Naive B cell (primary cell): ENCODE data around the gene KRTDAP. TPM values are rescaled to one million over a fixed set of nuclear protein-coding genes. Genes with fewer than 3 reads are reported as not detected.
"Not testable (repeated sequence)": the region's sequence is repeated elsewhere in the genome, so short reads cannot be mapped to it uniquely, and the experiment has no call there.

Experiments
- ATAC-seq, 2 donors: fragments of 150-1000 bp; cut with Tn5 transposase; 2 replicates each; pipeline ENCODE4 v1.10.0; 2021; ENCODE audit warnings: low read depth in 2 of 2, mild to moderate bottlenecking in 2 of 2, moderate library complexity in 2 of 2
- DNase-seq: peaks from one replicate; pipeline ENCODE4 v3.0.0; 2022
- H3K27ac Mint-ChIP-seq, 6 donors: one replicate each; pipeline ENCODE4 v1.8.0; 2020 to 2022; ENCODE audit warnings: mild to moderate bottlenecking in 6 of 6, mixed read lengths in 6 of 6, moderate library complexity in 5 of 6, inconsistent platforms in 2 of 6
- H3K27me3 Mint-ChIP-seq, 3 donors: one replicate each; pipeline ENCODE4 v1.8.0; 2021 to 2022; ENCODE audit warnings: mixed read lengths in 3 of 3, mild to moderate bottlenecking in 1 of 3
- H3K36me3 Mint-ChIP-seq, 2 donors: one replicate each; pipeline ENCODE4 v1.8.0; 2020 to 2022; ENCODE audit warnings: mixed read lengths in 2 of 2, inconsistent platforms in 1 of 2, mild to moderate bottlenecking in 1 of 2
- H3K4me1 Mint-ChIP-seq, 3 donors: one replicate each; pipeline ENCODE4 v1.8.0; 2020 to 2022; ENCODE audit warnings: mixed read lengths in 3 of 3, inconsistent platforms in 1 of 3, mild to moderate bottlenecking in 1 of 3, moderate library complexity in 1 of 3
- H3K4me3 Mint-ChIP-seq, 8 donors: one replicate each; pipeline ENCODE4 v1.8.0; 2020 to 2022; ENCODE audit warnings: mild to moderate bottlenecking in 8 of 8, mixed read lengths in 8 of 8, moderate library complexity in 8 of 8, inconsistent platforms in 2 of 8
- H3K9me3 Mint-ChIP-seq, 7 donors: one replicate each; pipeline ENCODE4 v1.8.0; 2020 to 2022; ENCODE audit warnings: mixed read lengths in 7 of 7, mild to moderate bottlenecking in 5 of 7, inconsistent platforms in 2 of 7, moderate library complexity in 1 of 7
- polyA plus RNA-seq, 6 donors: library from polyadenylated mRNA; unstranded; fragments of 300-500 nt; fragmentation: Illumina TruSeq; gene quantifications; one replicate each; pipeline ENCODE4 v1.2.3, GENCODE V29; 2021; ENCODE audit warnings: low read depth in 6 of 6

KRTDAP gene
- polyA plus RNA-seq, 6 donors from 2014 or later = not detected

GRCh38 chr19:35488677-35489076 lies 1.6 kb downstream of the KRTDAP start:
- ATAC-seq (no peak), DNase-seq (no peak)
- H3K4me3 Mint-ChIP-seq = no peak overlapping the region
- H3K9me3 Mint-ChIP-seq = no peaks in the 10 kb centered on the region
- peaks cover 12 to 42% (median 27%) of the 10 kb centered on the region in 3 donors for H3K27me3 Mint-ChIP-seq
- peaks cover 13 to 19% (median 15%) of the 10 kb centered on the region in 3 donors for H3K4me1 Mint-ChIP-seq
- H3K36me3 Mint-ChIP-seq = no peaks in the 10 kb centered on the region
- peak overlapping the region in 1 of 6 donors; percentile 48 for H3K27ac Mint-ChIP-seq

GRCh38 chr19:35487656-35488182 lies 2.5 kb downstream of the KRTDAP start:
- Mint-ChIP-seq H3K27ac (peak overlapping the region in 1 of 6 donors; percentile 75), H3K9me3 (no peaks in the 10 kb centered on the region), H3K27me3 (peaks cover 12 to 42% (median 27%) of the 10 kb centered on the region in 3 donors), H3K4me1 (peaks cover 13 to 23% (median 15%) of the 10 kb centered on the region in 3 donors), H3K36me3 (no peaks in the 10 kb centered on the region), H3K4me3 (no peak overlapping the region)
- no peak for ATAC-seq
- no peak for DNase-seq

GRCh38 chr19:35486268-35486708 lies 4.0 kb downstream of the KRTDAP start:
- peaks cover 4 to 33% (median 23%) of the 10 kb centered on the region in 3 donors for H3K27me3 Mint-ChIP-seq
- H3K27ac Mint-ChIP-seq = peak overlapping the region in 2 of 6 donors; percentile 7 to 87
- peaks cover 13 to 23% (median 15%) of the 10 kb centered on the region in 3 donors for H3K4me1 Mint-ChIP-seq
- no peaks in the 10 kb centered on the region for H3K9me3 Mint-ChIP-seq
- no peaks in the 10 kb centered on the region for H3K36me3 Mint-ChIP-seq
- no peak overlapping the region for H3K4me3 Mint-ChIP-seq
- DNase-seq = no peak
- ATAC-seq = no peak

GRCh38 chr19:35484252-35485036 lies 5.8 kb downstream of the KRTDAP start:
- Mint-ChIP-seq H3K27ac (peak overlapping the region in 5 of 6 donors; percentile 4 to 93 (median 70)), H3K9me3 (no peaks in the 10 kb centered on the region), H3K36me3 (no peaks in the 10 kb centered on the region), H3K4me1 (peaks cover 13 to 23% (median 15%) of the 10 kb centered on the region in 3 donors), H3K4me3 (peak overlapping the region in 7 of 8 donors; percentile 24 to 82 (median 59)), H3K27me3 (peaks cover 0 to 19% (median 8%) of the 10 kb centered on the region in 3 donors)
- ATAC-seq (peak; percentile 98), DNase-seq (peak; percentile 44)

GRCh38 chr19:35483089-35483488 lies 7.2 kb downstream of the KRTDAP start:
- no peaks in the 10 kb centered on the region for H3K36me3 Mint-ChIP-seq
- DNase-seq (no peak), ATAC-seq (no peak)
- peaks cover 0 to 8% (median under 1%) of the 10 kb centered on the region in 3 donors for H3K27me3 Mint-ChIP-seq
- H3K4me1 Mint-ChIP-seq = peaks cover 13 to 23% (median 15%) of the 10 kb centered on the region in 3 donors
- H3K27ac Mint-ChIP-seq = no peak overlapping the region
- H3K4me3 Mint-ChIP-seq = no peak overlapping the region
- H3K9me3 Mint-ChIP-seq = no peaks in the 10 kb centered on the region

GRCh38 chr19:35478794-35479677 lies 11.2 kb downstream of the KRTDAP start:
- no peak for ATAC-seq
- peaks cover 0 to 1% (median 0%) of the 10 kb centered on the region in 7 donors for H3K9me3 Mint-ChIP-seq
- H3K4me3 Mint-ChIP-seq = no peak overlapping the region
- no peaks in the 10 kb centered on the region for H3K36me3 Mint-ChIP-seq
- H3K27ac Mint-ChIP-seq = peak overlapping the region in 1 of 6 donors; percentile 49
- no peak for DNase-seq
- no peaks in the 10 kb centered on the region for H3K27me3 Mint-ChIP-seq
- peaks cover under 1 to 6% (median 1%) of the 10 kb centered on the region in 3 donors for H3K4me1 Mint-ChIP-seq

DNA sequence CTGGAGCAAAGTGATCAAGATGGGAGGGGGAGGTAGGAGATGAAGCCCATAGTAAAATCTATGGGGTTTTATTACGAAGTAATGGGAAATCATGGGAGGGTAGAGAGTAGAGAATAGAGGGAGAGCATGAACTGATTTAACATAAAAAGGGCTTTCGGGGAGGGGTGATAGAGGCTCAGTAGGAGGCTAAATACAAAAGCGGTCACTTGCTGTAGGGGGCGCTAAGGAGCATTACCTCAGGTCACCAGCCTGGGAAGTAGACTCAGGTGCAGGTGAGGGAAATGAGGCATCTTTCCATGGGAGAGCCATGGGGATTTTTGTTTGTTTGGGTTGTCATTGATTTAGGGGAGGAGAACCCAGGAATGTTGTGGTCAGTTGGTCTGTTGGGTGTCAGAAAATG lies 14.1 kb downstream of the KRTDAP start:
- Mint-ChIP-seq H3K36me3 (no peaks in the 10 kb centered on the region), H3K4me1 (no peaks in the 10 kb centered on the region), H3K27me3 (no peaks in the 10 kb centered on the region), H3K4me3 (no peak overlapping the region), H3K27ac (peak overlapping the region in 2 of 6 donors; percentile 8 to 71), H3K9me3 (peaks cover 0 to 1% (median 0%) of the 10 kb centered on the region in 7 donors)
- no peak for ATAC-seq
- DNase-seq = no peak

- not testable (repeated sequence) for H3K9me3 Mint-ChIP-seq, H3K4me3 Mint-ChIP-seq, ATAC-seq, H3K27me3 Mint-ChIP-seq, H3K27ac Mint-ChIP-seq, DNase-seq, H3K36me3 Mint-ChIP-seq, H3K4me1 Mint-ChIP-seq
Measured at GRCh38 chr19:35474594-35474993, 15.7 kb downstream of the KRTDAP start.

DNA sequence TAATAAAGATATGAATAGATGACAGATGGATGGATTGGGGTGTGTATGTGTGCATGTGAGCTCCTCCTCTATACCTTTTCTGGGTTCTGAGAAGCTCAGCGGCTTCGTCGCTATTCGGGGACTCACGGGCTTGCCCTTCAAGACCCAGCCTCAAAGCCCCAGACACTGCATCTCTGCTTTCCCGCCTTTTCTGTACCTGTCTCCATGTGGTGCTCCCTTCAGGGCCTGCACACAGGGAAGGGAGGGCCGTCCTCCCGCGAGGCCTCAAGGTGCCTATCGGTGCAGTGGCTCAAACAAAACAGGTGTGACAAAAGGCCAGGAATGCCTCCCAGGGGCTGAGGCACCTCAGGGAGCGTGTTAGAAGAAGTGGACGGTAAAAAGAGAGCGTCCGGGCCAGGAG lies 16.2 kb downstream of the KRTDAP start:
- no peaks in the 10 kb centered on the region for H3K4me1 Mint-ChIP-seq
- H3K27ac Mint-ChIP-seq = no peak overlapping the region
- DNase-seq (no peak), ATAC-seq (no peak)
- H3K36me3 Mint-ChIP-seq = no peaks in the 10 kb centered on the region
- H3K27me3 Mint-ChIP-seq = no peaks in the 10 kb centered on the region
- peaks cover 0 to 1% (median 0%) of the 10 kb centered on the region in 7 donors for H3K9me3 Mint-ChIP-seq
- no peak overlapping the region for H3K4me3 Mint-ChIP-seq

GRCh38 chr19:35471946-35472345 lies 18.3 kb downstream of the KRTDAP start:
- ATAC-seq (no peak), DNase-seq (no peak)
- no peak overlapping the region for H3K4me3 Mint-ChIP-seq
- H3K9me3 Mint-ChIP-seq = peaks cover 0 to 1% (median 0%) of the 10 kb centered on the region in 7 donors
- no peak overlapping the region for H3K27ac Mint-ChIP-seq
- H3K36me3 Mint-ChIP-seq = no peaks in the 10 kb centered on the region
- no peaks in the 10 kb centered on the region for H3K27me3 Mint-ChIP-seq
- peaks cover 0 to 11% (median 4%) of the 10 kb centered on the region in 3 donors for H3K4me1 Mint-ChIP-seq

- H3K9me3 Mint-ChIP-seq, H3K27me3 Mint-ChIP-seq, H3K4me3 Mint-ChIP-seq, H3K27ac Mint-ChIP-seq, H3K36me3 Mint-ChIP-seq, DNase-seq, ATAC-seq: not testable (repeated sequence)
- peaks cover 0 to 11% (median 4%) of the 10 kb centered on the region in 3 donors for H3K4me1 Mint-ChIP-seq
Measured at GRCh38 chr19:35471075-35471474, 19.2 kb downstream of the KRTDAP start.

DNA sequence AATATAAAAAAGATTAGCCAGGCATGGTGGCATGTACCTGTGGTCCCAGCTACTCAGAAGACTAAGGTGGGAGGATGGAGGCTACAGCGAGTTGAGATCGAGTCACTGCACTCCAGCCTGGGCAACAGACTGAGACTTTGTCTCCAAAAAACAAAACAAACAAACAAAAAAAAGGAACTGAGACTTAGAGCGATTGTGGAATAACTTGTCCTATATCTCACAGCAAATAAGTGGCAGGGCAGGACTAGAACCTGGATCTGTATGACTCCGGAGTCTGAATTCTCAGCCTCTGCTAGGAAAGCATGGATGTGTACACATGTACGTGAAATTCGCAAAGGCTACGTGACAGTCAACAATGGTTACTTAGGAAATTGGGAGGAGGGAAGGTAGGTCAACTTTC lies 20.1 kb downstream of the KRTDAP start:
- peaks cover 0 to 1% (median 0%) of the 10 kb centered on the region in 7 donors for H3K9me3 Mint-ChIP-seq

GRCh38 chr19:35468637-35469036 lies 21.6 kb downstream of the KRTDAP start:
- H3K4me1 Mint-ChIP-seq = peaks cover 4 to 21% (median 5%) of the 10 kb centered on the region in 3 donors
- peak overlapping the region in 1 of 6 donors; percentile 80 for H3K27ac Mint-ChIP-seq
- ATAC-seq (peak; percentile 100), DNase-seq (peak; percentile 69)
- H3K4me3 Mint-ChIP-seq = no peak overlapping the region
- no peaks in the 10 kb centered on the region for H3K9me3 Mint-ChIP-seq
- H3K27me3 Mint-ChIP-seq = no peaks in the 10 kb centered on the region
- no peaks in the 10 kb centered on the region for H3K36me3 Mint-ChIP-seq

More for the DNA sequence above, 20.1 kb downstream of the KRTDAP start:
- H3K4me1 Mint-ChIP-seq = peaks cover 0 to 14% (median 4%) of the 10 kb centered on the region in 3 donors
- ATAC-seq = no peak
- DNase-seq = no peak
- H3K27me3 Mint-ChIP-seq = no peaks in the 10 kb centered on the region
- H3K4me3 Mint-ChIP-seq = no peak overlapping the region
- H3K27ac Mint-ChIP-seq = no peak overlapping the region
- H3K36me3 Mint-ChIP-seq = no peaks in the 10 kb centered on the region
